Measurements from ENCODE around the gene ZNF253.
"Not testable (repeated sequence)": the region's sequence is repeated elsewhere in the genome, so short reads cannot be mapped to it uniquely, and the experiment has no call there.

Gene ZNF253

GRCh38 chr19:19900729-19901444 is 35.2 kb downstream of the ZNF253 start, which contains the start of gene ZNF93:
ZNF93 (plus strand) TSS chr19:19900946; CDS start chr19:19901089, 143 bp downstream.
- TF ChIP-seq ZFX (IDR thresholded peaks at IDR 0.05; ENCODE audit: borderline replicate concordance) (no peak), CTCF (IDR thresholded peaks at IDR 0.05) (no peak)
- H3K27ac ChIP-seq = peak within 1 kb of the TSS; percentile 93

GRCh38 chr19:19907551-19907950 is 41.9 kb downstream of the ZNF253 start:
- not testable (repeated sequence) for H3K27ac ChIP-seq

- TF ChIP-seq ZFX (IDR thresholded peaks at IDR 0.05; ENCODE audit: borderline replicate concordance) (no peak), CTCF (IDR thresholded peaks at IDR 0.05) (no peak)
Observed at GRCh38 chr19:19909654-19910053, 44.0 kb downstream of the ZNF253 start.

GRCh38 chr19:19911150-19911549 is 45.5 kb downstream of the ZNF253 start:
- TF ChIP-seq CTCF (IDR thresholded peaks at IDR 0.05) = no peak
- TF ChIP-seq ZFX (IDR thresholded peaks at IDR 0.05; ENCODE audit: borderline replicate concordance) = no peak
- H3K27ac ChIP-seq = no peak overlapping the region

More at GRCh38 chr19:19909654-19910053, 44.0 kb downstream of the ZNF253 start:
- H3K27ac ChIP-seq = no peak overlapping the region

GRCh38 chr19:19914596-19914995 is 48.9 kb downstream of the ZNF253 start:
- no peak overlapping the region for H3K27ac ChIP-seq
- TF ChIP-seq ZFX (IDR thresholded peaks at IDR 0.05; ENCODE audit: borderline replicate concordance) (no peak), CTCF (IDR thresholded peaks at IDR 0.05) (no peak)

GRCh38 chr19:19930417-19930816 is 64.7 kb downstream of the ZNF253 start:
- peak; percentile 30 for TF ChIP-seq CTCF (IDR thresholded peaks at IDR 0.05)
- H3K27ac ChIP-seq = not testable (repeated sequence)

- H3K27ac ChIP-seq = not testable (repeated sequence)
Observed at GRCh38 chr19:19933432-19934314, 68.0 kb downstream of the ZNF253 start.

- TF ChIP-seq CTCF (IDR thresholded peaks at IDR 0.05) = no peak
- no peak for TF ChIP-seq ZFX (IDR thresholded peaks at IDR 0.05; ENCODE audit: borderline replicate concordance)
- H3K27ac ChIP-seq = no peak overlapping the region
Observed at GRCh38 chr19:19937403-19937802, 71.7 kb downstream of the ZNF253 start.

Measured in 22Rv1 (cell line).